SKM-1 (cell line): ENCODE results near the gene CEACAM5.
"Not testable (repeated sequence)": the region's sequence is repeated elsewhere in the genome, so short reads cannot be mapped to it uniquely, and the experiment has no call there.

Source experiments
- DNase-seq: peaks from one replicate; lab custom pipeline; 2025; ENCODE audit not compliant: unreplicated experiment; lab: John Stamatoyannopoulos, UW

CEACAM5 gene

DNA sequence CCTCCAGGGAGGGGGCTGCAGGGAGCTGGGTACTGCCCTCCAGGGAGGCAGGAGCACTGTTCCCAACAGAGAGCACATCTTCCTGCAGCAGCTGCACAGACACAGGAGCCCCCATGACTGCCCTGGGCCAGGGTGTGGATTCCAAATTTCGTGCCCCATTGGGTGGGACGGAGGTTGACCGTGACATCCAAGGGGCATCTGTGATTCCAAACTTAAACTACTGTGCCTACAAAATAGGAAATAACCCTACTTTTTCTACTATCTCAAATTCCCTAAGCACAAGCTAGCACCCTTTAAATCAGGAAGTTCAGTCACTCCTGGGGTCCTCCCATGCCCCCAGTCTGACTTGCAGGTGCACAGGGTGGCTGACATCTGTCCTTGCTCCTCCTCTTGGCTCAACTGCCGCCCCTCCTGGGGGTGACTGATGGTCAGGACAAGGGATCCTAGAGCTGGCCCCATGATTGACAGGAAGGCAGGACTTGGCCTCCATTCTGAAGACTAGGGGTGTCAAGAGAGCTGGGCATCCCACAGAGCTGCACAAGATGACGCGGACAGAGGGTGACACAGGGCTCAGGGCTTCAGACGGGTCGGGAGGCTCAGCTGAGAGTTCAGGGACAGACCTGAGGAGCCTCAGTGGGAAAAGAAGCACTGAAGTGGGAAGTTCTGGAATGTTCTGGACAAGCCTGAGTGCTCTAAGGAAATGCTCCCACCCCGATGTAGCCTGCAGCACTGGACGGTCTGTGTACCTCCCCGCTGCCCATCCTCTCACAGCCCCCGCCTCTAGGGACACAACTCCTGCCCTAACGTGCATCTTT lies 7.8 kb upstream of the CEACAM5 start:
- no peak for DNase-seq

DNA sequence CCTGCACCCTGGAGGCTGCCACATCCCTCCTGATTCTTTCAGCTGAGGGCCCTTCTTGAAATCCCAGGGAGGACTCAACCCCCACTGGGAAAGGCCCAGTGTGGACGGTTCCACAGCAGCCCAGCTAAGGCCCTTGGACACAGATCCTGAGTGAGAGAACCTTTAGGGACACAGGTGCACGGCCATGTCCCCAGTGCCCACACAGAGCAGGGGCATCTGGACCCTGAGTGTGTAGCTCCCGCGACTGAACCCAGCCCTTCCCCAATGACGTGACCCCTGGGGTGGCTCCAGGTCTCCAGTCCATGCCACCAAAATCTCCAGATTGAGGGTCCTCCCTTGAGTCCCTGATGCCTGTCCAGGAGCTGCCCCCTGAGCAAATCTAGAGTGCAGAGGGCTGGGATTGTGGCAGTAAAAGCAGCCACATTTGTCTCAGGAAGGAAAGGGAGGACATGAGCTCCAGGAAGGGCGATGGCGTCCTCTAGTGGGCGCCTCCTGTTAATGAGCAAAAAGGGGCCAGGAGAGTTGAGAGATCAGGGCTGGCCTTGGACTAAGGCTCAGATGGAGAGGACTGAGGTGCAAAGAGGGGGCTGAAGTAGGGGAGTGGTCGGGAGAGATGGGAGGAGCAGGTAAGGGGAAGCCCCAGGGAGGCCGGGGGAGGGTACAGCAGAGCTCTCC lies 6.9 kb upstream of the CEACAM5 start:
- DNase-seq = no peak

DNA sequence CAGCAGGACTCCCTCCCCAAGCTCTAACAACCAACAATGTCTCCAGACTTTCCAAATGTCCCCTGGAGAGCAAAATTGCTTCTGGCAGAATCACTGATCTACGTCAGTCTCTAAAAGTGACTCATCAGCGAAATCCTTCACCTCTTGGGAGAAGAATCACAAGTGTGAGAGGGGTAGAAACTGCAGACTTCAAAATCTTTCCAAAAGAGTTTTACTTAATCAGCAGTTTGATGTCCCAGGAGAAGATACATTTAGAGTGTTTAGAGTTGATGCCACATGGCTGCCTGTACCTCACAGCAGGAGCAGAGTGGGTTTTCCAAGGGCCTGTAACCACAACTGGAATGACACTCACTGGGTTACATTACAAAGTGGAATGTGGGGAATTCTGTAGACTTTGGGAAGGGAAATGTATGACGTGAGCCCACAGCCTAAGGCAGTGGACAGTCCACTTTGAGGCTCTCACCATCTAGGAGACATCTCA lies 6.2 kb upstream of the CEACAM5 start:
- no peak for DNase-seq

DNA sequence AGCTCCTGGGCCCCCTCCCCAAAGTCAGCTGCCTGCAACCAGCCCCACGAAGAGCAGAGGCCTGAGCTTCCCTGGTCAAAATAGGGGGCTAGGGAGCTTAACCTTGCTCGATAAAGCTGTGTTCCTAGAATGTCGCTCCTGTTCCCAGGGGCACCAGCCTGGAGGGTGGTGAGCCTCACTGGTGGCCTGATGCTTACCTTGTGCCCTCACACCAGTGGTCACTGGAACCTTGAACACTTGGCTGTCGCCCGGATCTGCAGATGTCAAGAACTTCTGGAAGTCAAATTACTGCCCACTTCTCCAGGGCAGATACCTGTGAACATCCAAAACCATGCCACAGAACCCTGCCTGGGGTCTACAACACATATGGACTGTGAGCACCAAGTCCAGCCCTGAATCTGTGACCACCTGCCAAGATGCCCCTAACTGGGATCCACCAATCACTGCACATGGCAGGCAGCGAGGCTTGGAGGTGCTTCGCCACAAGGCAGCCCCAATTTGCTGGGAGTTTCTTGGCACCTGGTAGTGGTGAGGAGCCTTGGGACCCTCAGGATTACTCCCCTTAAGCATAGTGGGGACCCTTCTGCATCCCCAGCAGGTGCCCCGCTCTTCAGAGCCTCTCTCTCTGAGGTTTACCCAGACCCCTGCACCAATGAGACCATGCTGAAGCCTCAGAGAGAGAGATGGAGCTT lies 4.7 kb upstream of the CEACAM5 start:
- no peak for DNase-seq

DNA sequence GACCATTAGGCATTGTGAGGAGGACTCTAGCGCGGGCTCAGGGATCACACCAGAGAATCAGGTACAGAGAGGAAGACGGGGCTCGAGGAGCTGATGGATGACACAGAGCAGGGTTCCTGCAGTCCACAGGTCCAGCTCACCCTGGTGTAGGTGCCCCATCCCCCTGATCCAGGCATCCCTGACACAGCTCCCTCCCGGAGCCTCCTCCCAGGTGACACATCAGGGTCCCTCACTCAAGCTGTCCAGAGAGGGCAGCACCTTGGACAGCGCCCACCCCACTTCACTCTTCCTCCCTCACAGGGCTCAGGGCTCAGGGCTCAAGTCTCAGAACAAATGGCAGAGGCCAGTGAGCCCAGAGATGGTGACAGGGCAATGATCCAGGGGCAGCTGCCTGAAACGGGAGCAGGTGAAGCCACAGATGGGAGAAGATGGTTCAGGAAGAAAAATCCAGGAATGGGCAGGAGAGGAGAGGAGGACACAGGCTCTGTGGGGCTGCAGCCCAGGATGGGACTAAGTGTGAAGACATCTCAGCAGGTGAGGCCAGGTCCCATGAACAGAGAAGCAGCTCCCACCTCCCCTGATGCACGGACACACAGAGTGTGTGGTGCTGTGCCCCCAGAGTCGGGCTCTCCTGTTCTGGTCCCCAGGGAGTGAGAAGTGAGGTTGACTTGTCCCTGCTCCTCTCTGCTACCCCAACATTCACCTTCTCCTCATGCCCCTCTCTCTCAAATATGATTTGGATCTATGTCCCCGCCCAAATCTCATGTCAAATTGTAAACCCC lies 2.8 kb upstream of the CEACAM5 start:
- DNase-seq = no peak

DNA sequence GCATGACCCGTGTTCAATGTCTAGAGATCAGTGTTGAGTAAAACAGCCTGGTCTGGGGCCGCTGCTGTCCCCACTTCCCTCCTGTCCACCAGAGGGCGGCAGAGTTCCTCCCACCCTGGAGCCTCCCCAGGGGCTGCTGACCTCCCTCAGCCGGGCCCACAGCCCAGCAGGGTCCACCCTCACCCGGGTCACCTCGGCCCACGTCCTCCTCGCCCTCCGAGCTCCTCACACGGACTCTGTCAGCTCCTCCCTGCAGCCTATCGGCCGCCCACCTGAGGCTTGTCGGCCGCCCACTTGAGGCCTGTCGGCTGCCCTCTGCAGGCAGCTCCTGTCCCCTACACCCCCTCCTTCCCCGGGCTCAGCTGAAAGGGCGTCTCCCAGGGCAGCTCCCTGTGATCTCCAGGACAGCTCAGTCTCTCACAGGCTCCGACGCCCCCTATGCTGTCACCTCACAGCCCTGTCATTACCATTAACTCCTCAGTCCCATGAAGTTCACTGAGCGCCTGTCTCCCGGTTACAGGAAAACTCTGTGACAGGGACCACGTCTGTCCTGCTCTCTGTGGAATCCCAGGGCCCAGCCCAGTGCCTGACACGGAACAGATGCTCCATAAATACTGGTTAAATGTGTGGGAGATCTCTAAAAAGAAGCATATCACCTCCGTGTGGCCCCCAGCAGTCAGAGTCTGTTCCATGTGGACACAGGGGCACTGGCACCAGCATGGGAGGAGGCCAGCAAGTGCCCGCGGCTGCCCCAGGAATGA lies 1.5 kb upstream of the CEACAM5 start:
- DNase-seq = peak; percentile 4

DNA sequence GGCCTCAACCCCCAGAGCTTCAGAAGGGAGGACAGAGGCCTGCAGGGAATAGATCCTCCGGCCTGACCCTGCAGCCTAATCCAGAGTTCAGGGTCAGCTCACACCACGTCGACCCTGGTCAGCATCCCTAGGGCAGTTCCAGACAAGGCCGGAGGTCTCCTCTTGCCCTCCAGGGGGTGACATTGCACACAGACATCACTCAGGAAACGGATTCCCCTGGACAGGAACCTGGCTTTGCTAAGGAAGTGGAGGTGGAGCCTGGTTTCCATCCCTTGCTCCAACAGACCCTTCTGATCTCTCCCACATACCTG lies 969 bp upstream of the CEACAM5 start:
- no peak for DNase-seq

DNA sequence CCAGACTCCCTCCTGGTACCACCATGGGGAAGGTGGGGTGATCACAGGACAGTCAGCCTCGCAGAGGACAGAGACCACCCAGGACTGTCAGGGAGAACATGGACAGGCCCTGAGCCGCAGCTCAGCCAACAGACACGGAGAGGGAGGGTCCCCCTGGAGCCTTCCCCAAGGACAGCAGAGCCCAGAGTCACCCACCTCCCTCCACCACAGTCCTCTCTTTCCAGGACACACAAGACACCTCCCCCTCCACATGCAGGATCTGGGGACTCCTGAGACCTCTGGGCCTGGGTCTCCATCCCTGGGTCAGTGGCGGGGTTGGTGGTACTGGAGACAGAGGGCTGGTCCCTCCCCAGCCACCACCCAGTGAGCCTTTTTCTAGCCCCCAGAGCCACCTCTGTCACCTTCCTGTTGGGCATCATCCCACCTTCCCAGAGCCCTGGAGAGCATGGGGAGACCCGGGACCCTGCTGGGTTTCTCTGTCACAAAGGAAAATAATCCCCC lies 505 bp upstream of the CEACAM5 start:
- DNase-seq = no peak

DNA sequence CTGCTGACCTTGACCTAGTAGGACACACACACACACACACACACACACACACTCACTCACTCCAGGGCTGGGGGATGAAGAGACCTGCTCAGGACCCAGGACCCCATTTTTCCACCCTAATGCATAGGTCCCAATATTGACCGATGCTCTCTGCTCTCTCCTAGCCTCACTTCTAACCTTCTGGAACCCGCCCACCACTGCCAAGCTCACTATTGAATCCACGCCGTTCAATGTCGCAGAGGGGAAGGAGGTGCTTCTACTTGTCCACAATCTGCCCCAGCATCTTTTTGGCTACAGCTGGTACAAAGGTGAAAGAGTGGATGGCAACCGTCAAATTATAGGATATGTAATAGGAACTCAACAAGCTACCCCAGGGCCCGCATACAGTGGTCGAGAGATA lies 1.1 kb downstream of the CEACAM5 start:
- not testable (repeated sequence) for DNase-seq

DNA sequence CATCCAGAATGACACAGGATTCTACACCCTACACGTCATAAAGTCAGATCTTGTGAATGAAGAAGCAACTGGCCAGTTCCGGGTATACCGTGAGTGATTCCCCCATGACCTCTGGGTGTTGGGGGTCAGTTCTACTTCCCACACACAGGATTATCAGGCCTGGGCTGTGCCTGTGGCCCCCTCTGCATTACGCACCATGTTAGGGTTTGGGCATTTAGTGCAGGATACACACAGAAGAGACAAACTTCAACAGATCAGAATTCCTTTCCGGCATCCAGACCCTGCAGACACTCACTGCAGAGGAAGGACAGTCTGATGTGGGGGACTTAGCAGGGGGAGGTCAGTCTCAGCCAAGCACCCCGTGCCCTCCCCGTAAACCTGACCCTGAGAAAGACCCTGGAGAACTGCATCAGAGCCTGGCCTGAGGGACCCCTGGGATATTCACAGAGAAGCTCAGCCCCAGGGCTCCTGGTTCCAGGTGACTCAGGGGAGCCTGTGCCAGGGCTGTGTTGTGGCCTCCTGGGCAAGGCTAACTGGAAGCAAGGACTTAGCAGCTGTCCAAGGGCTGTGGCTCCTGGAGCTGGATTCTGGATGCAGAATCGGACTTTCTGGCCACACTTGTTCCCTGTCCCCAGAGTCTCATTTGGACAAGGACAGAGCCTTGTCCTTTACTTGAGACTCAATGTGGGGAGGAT lies 1.7 kb downstream of the CEACAM5 start:
- DNase-seq = no peak

DNA sequence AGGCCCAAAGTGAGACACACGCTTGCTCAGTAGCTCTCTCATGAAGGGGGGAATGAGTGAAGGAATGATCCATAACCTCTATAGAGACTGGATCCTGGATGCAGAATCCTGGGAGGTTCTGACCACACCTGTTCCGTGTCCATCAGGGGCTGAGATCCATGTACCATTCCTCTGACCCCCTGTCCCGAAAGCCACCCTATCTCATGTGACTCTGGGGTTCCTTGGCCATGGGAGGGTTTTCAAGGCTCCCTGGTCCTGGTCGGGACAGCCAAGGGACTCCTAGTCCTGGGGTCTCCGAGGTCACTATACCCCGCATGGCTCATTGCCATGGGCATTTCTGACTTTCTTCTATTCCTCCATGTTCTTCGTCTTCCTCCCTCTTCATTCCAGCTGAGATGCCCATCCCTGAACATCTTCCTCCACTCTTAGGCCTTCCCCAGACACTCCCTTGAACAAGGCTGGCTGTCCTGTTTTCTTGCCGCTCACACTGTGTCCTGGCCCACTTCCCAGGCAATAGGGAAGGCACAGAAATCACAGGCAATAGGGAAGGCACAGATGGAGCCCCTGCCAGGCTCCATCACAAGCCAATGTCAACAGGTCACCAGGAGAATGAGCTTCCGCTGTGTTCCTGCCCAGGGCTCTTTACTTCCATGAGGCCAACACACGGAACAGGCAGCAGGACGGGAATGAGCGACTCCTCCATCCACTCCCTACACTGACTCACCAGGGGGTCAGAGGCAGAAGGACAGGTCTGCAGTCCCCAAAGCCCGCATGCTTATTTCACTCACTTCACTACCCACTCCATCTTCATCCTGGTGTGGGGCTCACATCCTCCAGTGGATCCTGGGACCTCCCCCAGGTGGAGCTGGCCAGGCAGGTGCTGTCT lies 3.2 kb downstream of the CEACAM5 start:
- DNase-seq = no peak

DNA sequence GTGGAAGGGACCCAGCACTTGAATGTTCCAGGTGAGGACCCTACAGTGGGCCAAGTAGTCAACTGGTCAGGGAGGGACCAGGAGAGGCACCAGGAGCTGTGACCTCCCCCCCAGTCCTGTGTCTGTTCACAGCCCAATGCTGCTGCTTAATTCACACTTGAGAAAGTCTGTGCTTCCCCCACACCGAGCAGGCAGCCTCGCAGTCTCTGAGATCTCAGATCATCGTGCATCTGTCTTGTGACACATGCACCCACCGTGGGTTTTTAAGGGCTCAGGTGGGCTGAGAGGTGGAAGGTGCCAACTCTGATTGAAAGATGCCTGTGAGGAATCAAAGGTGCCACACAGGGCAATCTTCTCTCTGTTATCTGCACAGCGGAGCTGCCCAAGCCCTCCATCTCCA lies 6.2 kb downstream of the CEACAM5 start:
- no peak for DNase-seq

DNA sequence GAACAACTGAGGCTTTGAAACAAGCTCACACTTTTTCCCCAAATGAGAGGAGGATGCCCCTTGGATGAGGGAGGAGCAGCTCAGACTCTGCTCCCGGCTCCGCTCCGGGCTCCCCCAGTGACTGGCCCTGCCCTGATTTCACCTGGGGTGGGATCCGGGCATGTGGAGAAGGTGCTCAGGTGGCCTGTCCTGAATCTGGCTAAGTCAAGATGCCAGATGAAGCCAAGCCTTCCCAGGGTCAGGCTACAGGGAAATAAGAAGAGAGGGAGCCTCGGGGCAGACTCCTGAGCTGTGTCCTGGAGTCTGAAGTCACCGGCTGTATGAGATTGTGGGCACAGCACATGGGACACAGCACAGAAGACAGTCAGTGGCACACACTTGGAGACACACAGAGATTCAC lies 10.3 kb downstream of the CEACAM5 start:
- no peak for DNase-seq

DNA sequence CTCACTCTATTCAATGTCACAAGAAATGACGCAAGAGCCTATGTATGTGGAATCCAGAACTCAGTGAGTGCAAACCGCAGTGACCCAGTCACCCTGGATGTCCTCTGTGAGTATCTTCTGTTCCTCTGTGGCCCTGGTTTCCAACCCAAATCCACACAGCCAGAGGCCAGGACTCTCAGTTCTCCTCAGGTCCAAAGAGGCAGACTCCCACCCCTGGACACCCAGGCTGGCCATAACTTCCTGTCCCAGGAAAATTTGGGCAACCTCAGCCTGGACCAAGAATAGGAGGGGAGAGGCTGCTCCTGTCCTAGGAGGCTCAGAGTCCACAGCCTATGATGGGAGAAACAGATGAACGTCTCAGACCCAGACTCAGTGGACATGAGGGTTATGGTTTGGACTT lies 11.7 kb downstream of the CEACAM5 start:
- DNase-seq = no peak

DNA sequence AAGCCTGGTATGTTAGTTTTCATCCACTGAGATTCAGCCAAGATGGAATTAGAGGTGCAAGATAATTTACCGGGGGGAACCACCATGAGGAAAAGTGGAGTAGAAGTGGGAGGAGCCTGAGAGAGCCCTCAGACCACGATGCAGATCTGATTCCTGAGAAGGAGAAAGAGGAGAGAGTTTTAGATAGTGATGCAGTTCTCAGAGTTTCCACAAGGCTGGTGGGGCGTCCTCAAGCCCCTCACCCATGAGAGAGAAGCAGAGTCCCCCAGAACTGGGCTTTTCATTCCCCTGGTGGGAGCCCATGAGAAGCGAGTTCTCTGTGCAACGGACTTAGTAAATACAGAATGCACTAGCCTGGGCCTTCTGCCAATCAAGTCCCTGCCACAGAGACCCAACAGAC lies 18.1 kb downstream of the CEACAM5 start:
- DNase-seq = no peak

DNA sequence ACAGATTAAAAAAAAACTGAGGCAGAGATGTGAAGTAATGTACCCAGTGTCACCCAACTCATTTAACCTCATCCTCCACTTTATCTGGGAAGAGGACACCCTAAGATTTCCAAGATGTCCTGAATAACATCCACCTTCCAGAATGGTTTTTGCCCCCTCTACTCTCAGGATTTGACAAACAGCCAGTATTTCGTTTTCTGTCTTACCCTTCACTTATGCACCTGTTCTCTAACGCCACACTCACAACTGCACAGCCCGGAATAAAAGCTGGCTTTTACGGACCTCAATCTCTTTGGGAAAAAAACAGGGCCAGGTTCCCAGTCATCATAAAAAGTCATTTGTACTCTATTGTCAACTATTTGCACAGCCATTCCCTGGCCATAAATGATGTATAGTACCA lies 25.7 kb downstream of the CEACAM5 start:
- DNase-seq = no peak

DNA sequence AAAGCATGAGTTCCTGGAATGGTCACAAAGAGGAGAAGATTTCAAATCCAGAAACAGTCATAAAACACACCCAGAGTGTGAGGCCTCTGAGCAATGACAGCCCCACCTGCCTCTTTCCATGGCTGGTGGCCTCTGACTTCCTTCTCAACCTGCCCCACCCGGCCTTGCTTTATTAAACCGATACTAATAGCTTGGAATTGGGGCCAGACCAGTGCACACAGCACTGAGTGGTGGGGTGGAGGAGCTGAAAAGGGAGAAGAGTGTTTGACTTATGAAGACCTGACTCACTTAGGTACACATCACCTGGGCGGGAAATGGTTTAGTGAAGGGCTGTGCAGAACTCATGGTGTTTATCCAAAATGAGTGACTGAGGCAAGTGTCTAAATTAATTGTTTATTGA lies 26.2 kb downstream of the CEACAM5 start:
- no peak for DNase-seq

DNA sequence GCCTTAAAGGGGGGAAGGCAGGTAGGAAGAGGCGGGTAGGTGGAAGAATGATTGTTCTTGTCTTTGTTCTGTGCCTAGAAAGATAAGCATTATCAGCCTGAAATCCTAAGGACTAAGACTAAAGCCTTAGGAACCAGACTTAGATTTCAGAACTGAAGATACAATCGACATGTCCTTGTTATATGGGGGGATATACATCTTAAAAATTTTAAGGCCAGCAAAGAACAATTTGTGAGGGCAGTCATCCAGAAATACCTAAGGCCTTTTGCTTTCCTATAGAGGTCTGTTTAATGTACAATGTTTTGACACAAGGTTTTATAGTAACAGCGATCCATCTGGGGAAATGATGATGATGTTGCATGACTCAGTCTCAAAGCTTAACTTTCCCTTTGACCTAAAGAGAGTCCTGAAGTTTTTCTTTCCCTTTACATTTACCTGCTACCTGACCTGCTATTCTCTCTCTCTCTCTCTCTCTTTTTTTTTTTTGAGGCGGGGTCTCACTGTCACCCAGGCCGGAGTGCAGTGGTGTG lies 26.7 kb downstream of the CEACAM5 start:
- DNase-seq = no peak

DNA sequence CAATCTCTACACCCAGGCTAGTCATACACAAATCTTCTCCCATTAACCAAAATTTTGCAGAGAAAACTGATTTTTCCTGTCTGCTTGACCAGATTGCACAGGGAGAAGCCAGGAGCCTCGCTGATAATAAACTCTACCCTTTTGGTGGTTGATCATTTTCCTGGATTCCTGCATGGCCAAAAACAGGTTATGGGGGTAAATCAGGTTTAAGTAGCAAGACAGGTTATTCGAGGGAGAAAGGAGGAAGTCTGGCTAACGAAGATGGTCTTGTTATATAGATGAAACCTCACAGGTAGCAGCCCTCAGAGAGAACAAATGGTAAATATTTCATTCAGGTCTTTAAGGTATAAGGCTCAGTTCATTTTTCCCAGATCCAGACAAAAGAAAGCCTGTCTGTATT lies 30.9 kb downstream of the CEACAM5 start:
- DNase-seq = no peak
